Large intestine (tissue), 3 donors: Measurements from ENCODE around the gene POLQ. TPM values are rescaled to one million over a fixed set of nuclear protein-coding genes. Genes with fewer than 3 reads are reported as not detected.

Experiments
- DNase-seq, 2 donors: peaks; one replicate each; pipeline versions ENCODE4 v3.0.0 to v3.0.0-alpha.2; 2013
- H3K27ac ChIP-seq: one replicate; pipeline ENCODE4 v1.5.1; 2013; ENCODE audit warnings: low read length
- H3K27me3 ChIP-seq: 2 replicates; pipeline ENCODE4 v1.6.1; 2013; ENCODE audit warnings: low read length; ENCODE audit not compliant: control insufficient read depth, insufficient read depth
- H3K36me3 ChIP-seq: 2 replicates; pipeline ENCODE4 v1.6.1; 2013; ENCODE audit warnings: low read length; ENCODE audit not compliant: control insufficient read depth, insufficient read depth
- H3K4me1 ChIP-seq: one replicate; pipeline ENCODE4 v1.6.1; 2013; ENCODE audit warnings: low read length; ENCODE audit not compliant: control insufficient read depth, insufficient read depth
- H3K4me3 ChIP-seq: one replicate; pipeline ENCODE4 v1.5.1; 2013; ENCODE audit warnings: low read length
- H3K9me3 ChIP-seq: one replicate; pipeline ENCODE4 v1.6.1; 2013; ENCODE audit warnings: mild to moderate bottlenecking, low read depth, low read length, moderate library complexity; ENCODE audit not compliant: control insufficient read depth
- WGBS: methylation state at CpG from one replicate; pipeline ENCODE4 v1.1.5; 2013; ENCODE audit warnings: low lambda C conversion rate; ENCODE audit not compliant: insufficient coverage; 5-methylcytosine and 5-hydroxymethylcytosine counted together
- polyA plus RNA-seq: library from polyadenylated mRNA; unstranded; fragments of 120-200 nt; gene quantifications from one replicate; pipeline ENCODE4 v1.2.1, GENCODE V29; 2013

POLQ gene
- polyA plus RNA-seq, 1 donor: 4.0 TPM

DNA sequence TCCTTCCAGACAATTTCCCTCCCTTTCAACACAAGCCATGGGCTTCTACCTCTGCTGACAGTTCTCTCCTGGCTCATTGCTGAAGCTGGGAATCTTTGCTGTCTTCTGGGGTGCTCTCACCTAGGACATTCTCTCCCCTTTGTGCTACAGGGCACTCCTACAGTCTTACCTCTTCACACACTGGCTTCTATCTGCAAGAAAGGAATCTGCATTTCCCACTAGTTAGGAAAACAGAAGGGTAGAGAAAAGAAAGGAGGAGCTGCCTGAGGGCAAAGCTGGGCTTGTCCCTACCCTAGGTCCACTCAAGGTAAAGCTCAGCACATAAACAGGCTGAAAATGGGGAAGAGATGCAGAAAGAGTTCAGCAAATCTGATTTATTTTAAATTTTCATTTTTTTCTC lies 16.4 kb upstream of the POLQ start:
- Histone ChIP-seq H3K27me3 (no peaks in the 10 kb centered on the region), H3K36me3 (no peaks in the 10 kb centered on the region), H3K4me3 (no peak overlapping the region), H3K4me1 (no peaks in the 10 kb centered on the region), H3K9me3 (no peaks in the 10 kb centered on the region), H3K27ac (no peak overlapping the region)
- DNase-seq: no peak

DNA sequence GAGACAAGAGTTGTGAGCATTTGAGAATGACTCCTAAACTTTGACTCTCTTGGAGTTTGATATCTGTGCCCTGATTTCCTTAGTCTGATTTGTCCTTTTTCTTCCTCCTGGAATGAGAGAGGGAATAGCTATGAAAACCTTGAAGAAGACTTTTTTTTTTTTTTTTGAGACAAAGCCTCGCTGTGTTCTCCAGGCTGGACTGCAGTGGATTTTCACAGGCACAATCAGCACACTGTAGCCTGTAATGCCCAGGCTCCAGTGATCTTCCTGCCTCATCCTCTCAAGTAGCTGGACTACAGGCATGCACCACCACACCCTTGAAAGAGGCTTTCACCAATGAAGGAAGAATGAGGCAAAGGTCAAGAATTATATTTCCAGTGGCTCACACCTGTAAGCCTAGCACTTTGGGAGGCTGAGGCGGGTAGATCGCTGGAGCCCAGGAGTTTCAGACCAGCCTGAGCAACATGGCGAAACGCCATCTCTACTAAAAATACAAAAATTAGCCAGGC lies 11.7 kb upstream of the POLQ start:
- Histone ChIP-seq H3K27ac (no peak overlapping the region), H3K4me1 (no peaks in the 10 kb centered on the region), H3K9me3 (no peaks in the 10 kb centered on the region), H3K4me3 (no peak overlapping the region), H3K36me3 (no peaks in the 10 kb centered on the region), H3K27me3 (no peaks in the 10 kb centered on the region)
- peak in 1 of 2 donors; percentile 2 for DNase-seq
- WGBS: no CpG with 5 or more reads among the region's 5 CpGs

DNA sequence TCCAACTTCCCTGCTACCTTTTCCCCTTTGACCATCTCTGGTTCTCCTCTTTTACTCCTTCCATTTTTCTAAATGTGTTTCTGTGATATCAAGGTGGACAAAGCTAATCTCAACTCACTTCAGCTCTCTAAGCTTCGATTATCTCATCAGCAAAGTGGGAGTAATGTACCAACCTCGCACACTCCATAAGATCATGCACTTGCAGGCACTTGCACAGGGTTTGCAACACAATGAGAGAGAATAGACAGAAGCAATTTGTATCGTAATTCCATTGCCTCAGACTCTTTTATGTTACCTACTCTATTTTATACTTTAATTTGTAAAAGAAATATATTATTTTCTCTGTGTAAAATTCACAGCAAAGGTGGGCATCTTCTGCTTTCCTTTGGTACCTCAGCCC lies 7.0 kb upstream of the POLQ start:
- H3K27me3 ChIP-seq: no peaks in the 10 kb centered on the region
- H3K4me3 ChIP-seq: no peak overlapping the region
- no peak overlapping the region for H3K27ac ChIP-seq
- no peaks in the 10 kb centered on the region for H3K36me3 ChIP-seq
- 100% methylated on average over 1 of the region's 3 CpGs for WGBS
- H3K4me1 ChIP-seq: peaks cover 8% of the 10 kb centered on the region
- H3K9me3 ChIP-seq: no peaks in the 10 kb centered on the region
- no peak for DNase-seq

DNA sequence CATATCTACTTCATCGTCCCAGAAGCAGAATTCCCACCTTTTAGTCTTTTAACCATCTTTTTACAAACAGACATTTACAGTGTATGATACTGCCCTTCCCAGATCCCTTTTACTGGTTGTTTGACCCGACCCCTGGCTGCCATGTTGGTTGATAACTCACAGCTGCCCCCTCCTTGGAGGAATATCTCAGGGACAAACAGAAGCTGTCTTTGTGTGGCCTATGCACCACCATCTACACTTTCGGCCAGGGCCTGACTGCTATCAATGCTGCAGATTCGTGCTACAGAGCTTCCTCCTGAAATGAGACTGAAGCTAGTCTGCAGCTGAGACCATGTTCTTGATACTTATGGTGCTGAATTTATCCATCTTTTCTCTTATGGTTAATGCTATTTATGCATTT lies 6.6 kb upstream of the POLQ start:
- H3K4me3 ChIP-seq: no peak overlapping the region
- no peak overlapping the region for H3K27ac ChIP-seq
- DNase-seq: no peak
- H3K9me3 ChIP-seq: no peaks in the 10 kb centered on the region
- no peaks in the 10 kb centered on the region for H3K27me3 ChIP-seq
- H3K36me3 ChIP-seq: no peaks in the 10 kb centered on the region
- no CpG with 5 or more reads among the region's 4 CpGs for WGBS
- H3K4me1 ChIP-seq: peaks cover 8% of the 10 kb centered on the region

DNA sequence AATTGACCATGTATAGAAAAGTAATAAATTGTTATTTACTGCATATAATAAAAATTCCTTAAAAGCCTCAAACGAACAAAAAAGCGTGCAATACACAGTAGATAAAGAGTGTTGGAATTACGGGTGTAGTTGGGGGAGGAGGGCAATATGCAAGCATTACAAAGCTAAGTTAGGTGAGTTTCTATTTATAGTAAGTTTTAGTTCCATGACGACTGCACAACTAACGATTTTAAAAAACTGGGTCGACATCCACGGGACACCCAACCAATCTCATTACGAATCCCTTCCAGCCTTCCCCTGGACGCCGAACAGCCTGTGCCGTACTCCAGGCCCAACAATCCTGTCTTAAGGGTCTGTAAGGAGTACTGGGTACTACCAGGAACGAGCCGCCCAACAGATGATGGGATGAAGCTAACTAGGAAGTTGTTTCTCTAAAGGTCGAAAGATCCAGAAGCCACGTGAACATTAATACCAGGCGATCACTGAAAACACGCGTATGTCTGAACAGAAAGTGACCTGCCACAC lies 677 bp downstream of the POLQ start:
- Histone ChIP-seq H3K27me3 (no peaks in the 10 kb centered on the region), H3K36me3 (no peaks in the 10 kb centered on the region), H3K4me1 (peaks cover 8% of the 10 kb centered on the region), H3K4me3 (peak overlapping the region; percentile 58), H3K27ac (peak overlapping the region; percentile 26), H3K9me3 (no peaks in the 10 kb centered on the region)
- 0% methylated on average over 1 of the region's 18 CpGs for WGBS
- DNase-seq: peak in 1 of 2 donors; percentile 64

DNA sequence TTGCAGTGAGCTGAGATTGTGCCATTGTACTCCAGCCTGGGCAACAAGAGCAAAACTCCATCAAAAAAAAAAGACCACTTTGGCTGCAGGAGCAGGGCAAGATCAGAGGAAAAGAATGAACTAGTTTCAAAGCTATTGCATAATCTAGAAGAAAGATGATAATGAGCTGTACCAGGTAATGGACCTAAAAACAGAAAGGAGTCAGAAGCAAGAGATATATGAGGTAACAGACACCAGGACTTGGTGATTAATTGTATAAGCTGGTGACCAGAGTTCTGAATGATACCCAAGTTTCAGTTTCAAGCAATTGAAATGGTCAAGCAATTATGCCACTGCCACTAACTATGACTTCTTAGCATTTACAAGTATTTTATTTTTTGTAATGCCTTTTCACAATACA lies 2.9 kb downstream of the POLQ start:
- no peak overlapping the region for H3K27ac ChIP-seq
- no peaks in the 10 kb centered on the region for H3K9me3 ChIP-seq
- DNase-seq: no peak
- H3K36me3 ChIP-seq: no peaks in the 10 kb centered on the region
- no peaks in the 10 kb centered on the region for H3K4me1 ChIP-seq
- H3K27me3 ChIP-seq: no peaks in the 10 kb centered on the region
- no peak overlapping the region for H3K4me3 ChIP-seq

DNA sequence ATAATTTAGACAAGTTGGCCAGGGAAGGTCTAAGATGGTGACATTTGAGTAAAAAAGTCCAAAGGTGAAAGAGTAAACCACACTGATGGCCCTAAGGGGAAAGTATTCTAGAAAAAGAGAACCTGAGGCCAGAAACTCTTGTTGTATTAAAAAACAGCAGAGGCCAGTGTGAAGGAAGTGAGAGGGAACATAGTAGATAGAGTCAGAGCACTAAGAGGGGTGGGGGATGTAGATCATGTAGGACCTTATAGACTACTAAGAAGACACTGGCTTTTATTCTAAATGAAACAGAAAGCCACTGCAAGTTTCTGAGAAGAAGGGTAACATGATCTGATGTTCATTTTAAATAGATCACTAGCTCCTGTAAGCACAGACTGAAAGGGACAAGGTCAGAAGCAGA lies 14.5 kb downstream of the POLQ start:
- no peaks in the 10 kb centered on the region for H3K27me3 ChIP-seq
- no peak for DNase-seq
- H3K4me3 ChIP-seq: no peak overlapping the region
- H3K27ac ChIP-seq: no peak overlapping the region
- H3K36me3 ChIP-seq: no peaks in the 10 kb centered on the region
- H3K4me1 ChIP-seq: no peaks in the 10 kb centered on the region
- H3K9me3 ChIP-seq: no peaks in the 10 kb centered on the region

DNA sequence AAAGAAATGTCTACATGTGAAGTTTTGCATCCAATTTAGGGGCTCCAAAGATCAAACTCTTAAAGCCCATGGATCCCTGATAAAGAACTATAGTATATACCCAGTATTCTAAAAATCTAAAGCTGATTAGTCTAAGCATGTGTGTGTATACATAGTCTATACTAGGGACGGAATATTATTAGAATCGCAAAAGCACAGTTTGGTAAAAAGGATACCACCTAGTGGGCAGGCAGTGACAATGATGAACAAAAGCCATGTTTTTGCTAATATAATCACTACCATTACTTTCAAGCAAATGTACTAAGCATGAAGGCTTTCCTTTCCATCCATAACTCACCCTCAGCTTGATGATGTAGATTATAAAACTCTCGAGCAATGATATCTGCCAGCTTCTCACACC lies 16.5 kb downstream of the POLQ start:
- Histone ChIP-seq H3K27me3 (no peaks in the 10 kb centered on the region), H3K9me3 (no peaks in the 10 kb centered on the region), H3K4me1 (no peaks in the 10 kb centered on the region), H3K27ac (no peak overlapping the region), H3K36me3 (no peaks in the 10 kb centered on the region), H3K4me3 (no peak overlapping the region)
- DNase-seq: no peak
- 71% methylated on average over 2 of the region's 3 CpGs for WGBS

DNA sequence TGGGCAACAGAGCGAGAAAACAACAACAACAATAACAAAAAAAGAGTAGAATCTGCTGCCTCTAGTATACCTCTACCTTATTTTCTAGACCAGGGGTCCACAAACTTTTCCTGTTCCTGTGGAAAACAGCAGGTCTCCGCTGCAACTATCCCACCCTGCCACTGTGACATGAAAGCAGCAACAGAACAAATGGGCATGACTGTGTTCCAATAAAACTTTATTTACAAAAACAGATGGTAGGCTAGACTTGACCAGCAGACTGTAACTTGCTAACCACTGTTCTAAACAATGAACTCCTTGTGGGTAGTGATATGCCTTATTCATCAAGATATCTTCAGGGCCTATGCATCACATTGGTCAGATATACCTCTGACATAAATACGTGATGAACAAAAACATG lies 25.3 kb downstream of the POLQ start:
- no peak for DNase-seq
- no peak overlapping the region for H3K27ac ChIP-seq
- no peaks in the 10 kb centered on the region for H3K4me1 ChIP-seq
- H3K9me3 ChIP-seq: peaks cover 3% of the 10 kb centered on the region
- 100% methylated on average over 1 of the region's 3 CpGs for WGBS
- H3K27me3 ChIP-seq: no peaks in the 10 kb centered on the region
- H3K4me3 ChIP-seq: no peak overlapping the region
- peaks cover 2% of the 10 kb centered on the region for H3K36me3 ChIP-seq

DNA sequence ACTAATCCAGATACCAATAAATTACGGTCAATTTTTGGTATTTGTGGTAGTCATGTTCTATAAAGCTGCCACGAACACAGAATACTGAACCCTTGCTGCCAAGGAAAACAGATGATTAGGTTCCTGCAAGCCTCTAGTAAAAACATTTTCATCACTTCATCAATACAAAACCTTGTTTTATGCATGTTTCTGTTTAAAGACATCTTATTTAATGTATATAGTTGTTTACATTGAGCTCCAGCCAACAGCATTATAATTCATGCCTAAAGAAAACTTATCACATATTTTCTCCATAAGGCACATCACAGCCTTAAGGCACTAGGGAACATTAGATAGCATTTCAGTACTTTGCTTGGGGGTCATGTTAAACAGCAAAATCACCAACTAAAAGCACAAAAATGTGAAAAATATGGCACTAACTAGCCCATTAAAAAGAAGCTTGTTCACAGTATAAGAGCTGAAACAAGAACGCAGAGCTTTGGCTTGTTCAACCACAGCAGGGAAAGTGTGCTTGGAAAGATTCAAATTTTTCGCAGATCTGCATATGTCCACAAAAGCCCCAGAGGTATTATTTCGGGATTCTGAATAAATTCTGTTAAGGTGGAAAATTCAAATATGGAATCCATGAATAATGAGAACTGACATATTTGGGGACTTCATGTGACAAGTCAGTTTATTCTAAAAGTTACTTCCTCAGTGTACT lies 27.7 kb downstream of the POLQ start:
- Histone ChIP-seq H3K27ac (no peak overlapping the region), H3K36me3 (peaks cover 4% of the 10 kb centered on the region), H3K9me3 (peaks cover 3% of the 10 kb centered on the region), H3K4me1 (no peaks in the 10 kb centered on the region), H3K27me3 (no peaks in the 10 kb centered on the region), H3K4me3 (no peak overlapping the region)
- DNase-seq: no peak
- WGBS: 100% methylated on average over 2 of the region's 5 CpGs

DNA sequence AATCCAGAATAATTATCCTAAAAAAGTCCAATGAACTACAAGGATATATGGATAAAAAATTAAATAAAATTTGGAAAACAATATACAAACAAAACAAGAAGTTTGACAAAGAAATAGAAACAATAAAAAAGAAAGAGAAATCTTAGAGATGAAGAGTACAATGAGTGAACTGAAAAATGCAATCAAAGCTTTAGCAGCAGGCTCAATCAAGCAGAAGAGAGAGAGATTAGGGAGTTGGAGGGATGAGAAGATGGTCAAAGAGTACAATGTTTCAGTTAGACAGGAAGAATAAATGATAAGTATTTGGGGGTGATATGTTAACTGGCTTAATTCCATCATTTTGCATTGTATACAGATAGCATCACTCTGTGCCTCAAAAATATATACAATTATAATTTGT lies 29.9 kb downstream of the POLQ start:
- DNase-seq: no peak
- Histone ChIP-seq H3K4me1 (no peaks in the 10 kb centered on the region), H3K27me3 (no peaks in the 10 kb centered on the region), H3K4me3 (no peak overlapping the region), H3K27ac (no peak overlapping the region), H3K9me3 (peaks cover 3% of the 10 kb centered on the region), H3K36me3 (peaks cover 4% of the 10 kb centered on the region)
